ENCODE measurements around the gene CHAD. TPM values are rescaled to one million over a fixed set of nuclear protein-coding genes. Genes with fewer than 3 reads are reported as not detected.
A peak's percentile ranks its signal among the peaks of the same experiment; 100 is the strongest.

CHAD gene
- total RNA-seq, 2 donors from 2014 or later = 8.8 to 13.2 TPM

DNA sequence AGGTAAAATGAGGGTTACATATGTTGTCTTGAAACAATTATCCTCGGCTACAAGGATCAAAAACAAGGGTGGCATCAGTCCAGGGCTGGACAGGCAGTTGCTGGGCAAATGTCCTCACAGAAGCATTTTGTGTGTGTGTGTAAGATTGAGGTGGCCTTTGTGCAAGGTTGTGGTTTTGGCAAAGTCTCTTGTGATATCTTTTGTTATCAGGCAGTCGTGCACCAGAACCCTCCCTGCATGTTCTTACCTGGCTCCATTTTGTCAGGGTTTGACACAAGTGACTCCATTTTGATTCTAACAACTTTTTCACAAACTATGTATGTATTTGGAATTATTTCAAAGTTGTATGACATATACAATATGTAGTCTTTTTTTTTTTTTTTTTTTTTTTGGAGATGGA, 20.0 kb downstream of the CHAD start:
- Histone ChIP-seq H3K27me3 (no peaks in the 10 kb centered on the region), H3K27ac (peak overlapping the region in 3 of 4 donors; percentile 8 to 77 (median 23)), H3K4me1 (peaks cover 21% of the 10 kb centered on the region), H3K36me3 (replicated peaks in 1 of 2; ENCODE audit: insufficient read depth in 1 of 2, low read depth in 2 of 2) (no peaks in the 10 kb centered on the region), H3K4me3 (no peak overlapping the region), H3K9me3 (no peaks in the 10 kb centered on the region)
- TF ChIP-seq POLR2A (IDR thresholded peaks at IDR 0.05) = no peak
- TF ChIP-seq, protein P1, sequence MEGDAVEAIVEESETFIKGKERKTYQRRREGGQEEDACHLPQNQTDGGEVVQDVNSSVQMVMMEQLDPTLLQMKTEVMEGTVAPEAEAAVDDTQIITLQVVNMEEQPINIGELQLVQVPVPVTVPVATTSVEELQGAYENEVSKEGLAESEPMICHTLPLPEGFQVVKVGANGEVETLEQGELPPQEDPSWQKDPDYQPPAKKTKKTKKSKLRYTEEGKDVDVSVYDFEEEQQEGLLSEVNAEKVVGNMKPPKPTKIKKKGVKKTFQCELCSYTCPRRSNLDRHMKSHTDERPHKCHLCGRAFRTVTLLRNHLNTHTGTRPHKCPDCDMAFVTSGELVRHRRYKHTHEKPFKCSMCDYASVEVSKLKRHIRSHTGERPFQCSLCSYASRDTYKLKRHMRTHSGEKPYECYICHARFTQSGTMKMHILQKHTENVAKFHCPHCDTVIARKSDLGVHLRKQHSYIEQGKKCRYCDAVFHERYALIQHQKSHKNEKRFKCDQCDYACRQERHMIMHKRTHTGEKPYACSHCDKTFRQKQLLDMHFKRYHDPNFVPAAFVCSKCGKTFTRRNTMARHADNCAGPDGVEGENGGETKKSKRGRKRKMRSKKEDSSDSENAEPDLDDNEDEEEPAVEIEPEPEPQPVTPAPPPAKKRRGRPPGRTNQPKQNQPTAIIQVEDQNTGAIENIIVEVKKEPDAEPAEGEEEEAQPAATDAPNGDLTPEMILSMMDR (IDR thresholded peaks at IDR 0.05) = no peak
- intact Hi-C loops (cut with DNase I) = no loop called here
- DNase-seq (peak in 2 of 4 donors; percentile 33 to 49), ATAC-seq (peak; percentile 19)
- WGBS, 2 donors = 17 to 24% methylated on average over 2 of the region's 2 CpGs

DNA sequence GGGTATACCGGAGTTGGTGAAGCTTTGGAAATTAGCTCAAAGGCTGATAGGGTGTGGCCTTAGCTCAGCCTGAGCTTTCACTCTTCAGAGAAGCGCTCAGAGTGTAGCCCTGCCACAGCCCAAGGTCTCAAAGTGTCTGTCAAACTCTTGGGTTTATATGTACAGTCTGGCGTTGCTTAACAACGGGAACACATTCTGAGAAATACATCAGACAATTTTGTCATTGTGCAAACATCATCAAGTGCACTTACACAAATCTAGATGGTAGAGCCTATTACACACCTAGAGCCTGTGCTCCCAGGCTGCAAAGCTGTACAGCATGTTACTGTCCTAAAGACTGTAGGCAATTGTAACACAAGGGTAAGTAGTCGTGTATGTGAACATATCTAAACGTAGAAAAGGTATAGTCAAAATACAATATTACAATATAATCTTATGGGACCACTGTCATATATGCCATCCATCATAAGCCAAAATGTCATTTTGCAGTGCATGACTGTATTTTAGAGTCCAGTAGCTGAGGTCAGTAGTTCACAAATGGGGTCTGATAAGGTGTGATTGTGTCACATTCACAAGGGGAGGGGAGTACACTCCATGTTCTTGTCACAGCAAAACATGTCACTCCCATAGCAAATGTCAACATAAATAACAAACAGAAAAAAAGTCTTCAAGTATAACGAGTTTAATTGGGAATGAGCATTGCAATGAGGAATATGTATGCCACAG, 20.6 kb downstream of the CHAD start:
- TF ChIP-seq, protein P1 (IDR thresholded peaks at IDR 0.05) = no peak
- peak in 1 of 3 donors; percentile 34 for TF ChIP-seq POLR2A (IDR thresholded peaks at IDR 0.05)
- no peak overlapping the region for H3K4me3 ChIP-seq
- H3K27ac ChIP-seq = peak overlapping the region in 3 of 4 donors; percentile 8 to 77 (median 23)
- no peaks in the 10 kb centered on the region for H3K27me3 ChIP-seq
- ATAC-seq (peak; percentile 93), DNase-seq (peak; percentile 53 to 69 (median 68))
- WGBS, 2 donors = 44 to 48% methylated on average over 7 of the region's 7 CpGs
- H3K9me3 ChIP-seq = no peaks in the 10 kb centered on the region
- intact Hi-C loops (cut with DNase I) = no loop called here
- peaks cover 27% of the 10 kb centered on the region for H3K4me1 ChIP-seq
- no peaks in the 10 kb centered on the region for H3K36me3 ChIP-seq (replicated peaks in 1 of 2; ENCODE audit: insufficient read depth in 1 of 2, low read depth in 2 of 2)

DNA sequence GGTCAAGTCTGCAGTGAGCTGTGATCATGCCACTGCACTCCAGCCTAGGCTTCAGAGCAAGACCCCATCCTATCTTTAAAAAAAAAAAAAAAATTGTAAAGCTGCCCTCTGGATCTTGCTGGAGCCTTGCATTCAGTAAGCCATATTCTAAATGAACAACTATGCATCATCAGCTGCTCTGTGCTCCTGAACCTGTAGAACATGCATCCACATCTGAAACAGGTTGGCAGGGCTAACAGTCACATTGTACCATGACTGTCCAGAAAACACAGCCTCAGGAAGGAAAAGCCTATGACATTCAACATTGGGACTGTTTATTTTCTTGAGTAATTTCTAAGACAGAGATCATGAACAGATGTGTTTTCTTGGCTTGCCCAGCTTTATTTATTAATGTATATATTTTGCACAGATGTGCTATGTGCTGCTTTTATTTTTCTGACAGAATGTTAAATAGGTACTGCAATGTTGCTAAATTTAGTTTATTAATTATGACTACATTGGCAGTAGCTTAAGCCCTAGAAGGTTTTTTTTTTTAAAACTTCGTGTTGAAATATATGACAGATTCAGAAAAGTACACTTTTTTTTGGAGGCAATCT, 22.9 kb downstream of the CHAD start:
- no peak for DNase-seq
- H3K27ac ChIP-seq = no peak overlapping the region
- peaks cover 43% of the 10 kb centered on the region for H3K4me1 ChIP-seq
- no peaks in the 10 kb centered on the region for H3K36me3 ChIP-seq (replicated peaks in 1 of 2; ENCODE audit: insufficient read depth in 1 of 2, low read depth in 2 of 2)
- ATAC-seq = no peak
- intact Hi-C loops (cut with DNase I) = no loop called here
- 26 to 29% methylated on average over 1 of the region's 1 CpG for WGBS, 2 donors
- H3K27me3 ChIP-seq = no peaks in the 10 kb centered on the region
- TF ChIP-seq, protein P1 (IDR thresholded peaks at IDR 0.05) = no peak
- TF ChIP-seq POLR2A (IDR thresholded peaks at IDR 0.05) = no peak
- H3K4me3 ChIP-seq = no peak overlapping the region
- H3K9me3 ChIP-seq = no peaks in the 10 kb centered on the region

DNA sequence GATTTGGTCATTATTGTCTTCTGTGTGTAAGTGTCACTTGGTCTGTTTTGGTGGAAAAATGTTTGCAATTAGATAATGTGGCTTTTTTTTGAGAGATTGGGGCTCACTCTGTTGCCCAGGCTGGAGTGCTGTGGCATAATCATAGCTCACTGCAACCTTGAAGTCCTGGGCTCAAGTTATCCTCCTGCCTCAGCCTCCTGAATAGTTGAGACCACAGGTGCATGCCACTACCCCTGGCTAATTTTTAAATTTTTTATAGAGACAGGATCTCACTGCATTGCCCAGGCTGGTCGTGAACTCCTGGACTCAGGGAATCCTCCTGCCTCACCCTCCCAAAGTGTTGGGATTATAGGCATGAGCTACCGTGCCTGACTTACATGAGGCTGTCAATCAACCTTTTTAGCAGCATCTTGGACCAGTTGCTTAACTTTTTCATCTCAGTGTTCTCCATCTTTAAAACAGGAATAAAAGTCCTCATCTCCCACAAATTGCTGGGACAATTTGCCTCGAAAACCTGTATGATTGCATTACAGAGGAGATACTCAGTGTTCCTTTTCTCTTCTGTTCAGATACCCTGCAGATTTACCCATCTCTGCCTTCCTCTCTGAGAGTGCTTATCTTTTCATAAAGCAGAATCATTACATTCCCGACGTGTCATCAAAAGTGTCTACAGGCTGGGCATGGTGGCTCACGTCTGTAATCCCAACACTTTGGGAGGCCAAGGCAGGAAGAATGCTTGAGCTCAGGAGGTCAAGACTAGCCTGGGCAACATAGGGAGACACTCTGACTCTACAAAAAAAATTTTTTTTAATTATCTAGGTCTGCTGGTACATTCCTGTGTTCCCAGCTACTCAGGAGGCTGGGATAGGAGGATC, 23.6 kb downstream of the CHAD start:
- Histone ChIP-seq H3K36me3 (replicated peaks in 1 of 2; ENCODE audit: insufficient read depth in 1 of 2, low read depth in 2 of 2) (no peaks in the 10 kb centered on the region), H3K4me3 (no peak overlapping the region), H3K27me3 (no peaks in the 10 kb centered on the region), H3K4me1 (peaks cover 50% of the 10 kb centered on the region), H3K9me3 (no peaks in the 10 kb centered on the region), H3K27ac (no peak overlapping the region)
- intact Hi-C loops (cut with DNase I) = no loop called here
- 91 to 94% methylated on average over 6 of the region's 6 CpGs for WGBS, 2 donors
- DNase-seq (no peak), ATAC-seq (no peak)
- TF ChIP-seq, protein P1 (IDR thresholded peaks at IDR 0.05) = no peak
- TF ChIP-seq POLR2A (IDR thresholded peaks at IDR 0.05) = no peak

All from body of pancreas (tissue), 4 donors.